HCT116 (cell line): Measurements from ENCODE around the gene IL18RAP.

Experiments
- CTCF ChIP-seq, 3 experiments: fragments of 200-600 bp in 1 of 3; sonication (generic) in 1 of 3; IDR thresholded peaks in 2 of 3; conservative IDR thresholded peaks in 1 of 3; 2 replicates each; pipeline ENCODE4 v1.5.1; 2012 to 2017; ENCODE audit warnings: low read depth in 2 of 3, low read length in 2 of 3, antibody characterized with exemption in 1 of 3, borderline replicate concordance in 1 of 3, control low read depth in 1 of 3, mild to moderate bottlenecking in 1 of 3, mixed read lengths in 1 of 3, mixed run types in 1 of 3, moderate library complexity in 1 of 3; ENCODE audit not compliant: insufficient read depth in 1 of 3
- FOSL1 ChIP-seq: IDR thresholded peaks from 2 replicates; pipeline ENCODE4 v1.6.1; 2012; ENCODE audit warnings: low read depth
- MAX ChIP-seq: IDR thresholded peaks from 2 replicates; pipeline ENCODE4 v1.6.1; 2012
- ZBTB33 ChIP-seq: IDR thresholded peaks from 2 replicates; pipeline ENCODE4 v1.6.1; 2011; ENCODE audit warnings: mild to moderate bottlenecking, low read length, moderate library complexity; ENCODE audit not compliant: insufficient replicate concordance; ENCODE audit errors: extremely low read depth
- ZNF274 ChIP-seq: fragments of 200-500 bp; sonication (Bioruptor generic); IDR thresholded peaks from 2 replicates; pipeline ENCODE4 v1.6.1; 2014; ENCODE audit warnings: mild to moderate bottlenecking, low read depth, low read length, inconsistent platforms

- TF ChIP-seq ZNF274 (no peak), CTCF (IDR thresholded peaks at IDR 0.05 in 2 of 3, conservative IDR thresholded peaks at IDR 0.05 in 1 of 3; ENCODE audit: borderline replicate concordance in 1 of 3, insufficient read depth in 1 of 3, low read depth in 2 of 3, low read length in 2 of 3) (no peak), ZBTB33 (no peak), MAX (no peak), FOSL1 (no peak)
Observed at GRCh38 chr2:102439065-102439695, 16.2 kb downstream of the IL18RAP start.
